Measurements from ENCODE around the gene TPSB2.
"Not testable (repeated sequence)": the region's sequence is repeated elsewhere in the genome, so short reads cannot be mapped to it uniquely, and the experiment has no call there.

- not testable (repeated sequence) for TF ChIP-seq CTCF (IDR thresholded peaks at IDR 0.05 in 8 of 11, conservative IDR thresholded peaks at IDR 0.05 in 3 of 11); POLR2A (IDR thresholded peaks at IDR 0.05); POLR2AphosphoS5 (IDR thresholded peaks at IDR 0.05)
Observed at GRCh38 chr16:1243363-1243762, 13.4 kb upstream of the TPSB2 start.
